PFSK-1 (cell line): ENCODE results near the gene PANX2.

Experiments used
- FOXP2 ChIP-seq: optimal IDR thresholded peaks from 2 replicates; pipeline ENCODE3; 2011; ENCODE audit warnings: borderline replicate concordance, control low read depth, inconsistent platforms; ENCODE audit not compliant: insufficient read depth; ENCODE audit errors: extremely low read length, extremely low read depth
- POLR2AphosphoS5 ChIP-seq: IDR thresholded peaks from 2 replicates; pipeline ENCODE4 v1.6.1; 2012; ENCODE audit warnings: low read depth, mild to moderate bottlenecking, control low read depth, low read length, moderate library complexity
- SIN3A ChIP-seq: IDR thresholded peaks from 2 replicates; pipeline ENCODE4 v1.6.1; 2012; ENCODE audit warnings: mild to moderate bottlenecking, low read length, moderate library complexity, borderline replicate concordance; ENCODE audit not compliant: insufficient read depth
- TAF1 ChIP-seq: IDR thresholded peaks from 2 replicates; pipeline ENCODE4 v1.6.1; 2012; ENCODE audit warnings: low read length, control low read depth, borderline replicate concordance; ENCODE audit not compliant: insufficient read depth
- TF ChIP-seq, protein P1 (sequence below), 2 experiments: IDR thresholded peaks; 2 replicates each; pipeline versions ENCODE4 v1.6.1 to v1.8.0; 2011 to 2012; ENCODE audit warnings: low read depth in 2 of 2, low read length in 2 of 2, control low read depth in 1 of 2, inconsistent platforms in 1 of 2, mild to moderate bottlenecking in 1 of 2, moderate library complexity in 1 of 2; ENCODE audit not compliant: insufficient read depth in 1 of 2

PANX2 gene

DNA sequence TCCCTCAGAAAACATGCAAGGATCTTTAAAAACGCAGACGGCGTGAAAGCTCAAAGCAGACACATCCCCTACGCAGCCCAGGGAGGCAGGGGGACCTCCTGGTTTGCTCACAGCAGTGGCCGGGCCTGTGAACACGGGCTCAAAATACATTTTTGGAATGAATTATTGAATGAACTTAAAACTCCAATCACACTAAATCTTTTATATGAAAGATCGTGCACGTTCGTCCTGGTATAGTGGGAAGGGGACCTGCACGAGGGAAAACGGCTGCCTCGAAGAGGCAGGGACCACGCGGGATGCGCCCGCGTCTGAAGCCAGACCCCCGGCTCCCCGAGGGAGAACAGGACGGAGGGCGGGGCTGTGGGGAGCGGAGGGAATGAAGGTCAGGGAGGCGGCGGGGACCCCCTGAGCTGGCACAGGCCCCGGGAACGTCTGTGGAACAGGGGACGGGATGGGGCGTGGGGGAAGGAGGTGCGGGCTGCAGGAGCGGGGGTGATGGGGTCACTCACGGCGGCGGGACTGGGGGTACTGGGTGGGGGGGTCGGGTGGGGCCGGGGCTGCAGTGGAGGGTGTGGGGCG lies 1.3 kb upstream of the PANX2 start:
- TF ChIP-seq, protein P1, sequence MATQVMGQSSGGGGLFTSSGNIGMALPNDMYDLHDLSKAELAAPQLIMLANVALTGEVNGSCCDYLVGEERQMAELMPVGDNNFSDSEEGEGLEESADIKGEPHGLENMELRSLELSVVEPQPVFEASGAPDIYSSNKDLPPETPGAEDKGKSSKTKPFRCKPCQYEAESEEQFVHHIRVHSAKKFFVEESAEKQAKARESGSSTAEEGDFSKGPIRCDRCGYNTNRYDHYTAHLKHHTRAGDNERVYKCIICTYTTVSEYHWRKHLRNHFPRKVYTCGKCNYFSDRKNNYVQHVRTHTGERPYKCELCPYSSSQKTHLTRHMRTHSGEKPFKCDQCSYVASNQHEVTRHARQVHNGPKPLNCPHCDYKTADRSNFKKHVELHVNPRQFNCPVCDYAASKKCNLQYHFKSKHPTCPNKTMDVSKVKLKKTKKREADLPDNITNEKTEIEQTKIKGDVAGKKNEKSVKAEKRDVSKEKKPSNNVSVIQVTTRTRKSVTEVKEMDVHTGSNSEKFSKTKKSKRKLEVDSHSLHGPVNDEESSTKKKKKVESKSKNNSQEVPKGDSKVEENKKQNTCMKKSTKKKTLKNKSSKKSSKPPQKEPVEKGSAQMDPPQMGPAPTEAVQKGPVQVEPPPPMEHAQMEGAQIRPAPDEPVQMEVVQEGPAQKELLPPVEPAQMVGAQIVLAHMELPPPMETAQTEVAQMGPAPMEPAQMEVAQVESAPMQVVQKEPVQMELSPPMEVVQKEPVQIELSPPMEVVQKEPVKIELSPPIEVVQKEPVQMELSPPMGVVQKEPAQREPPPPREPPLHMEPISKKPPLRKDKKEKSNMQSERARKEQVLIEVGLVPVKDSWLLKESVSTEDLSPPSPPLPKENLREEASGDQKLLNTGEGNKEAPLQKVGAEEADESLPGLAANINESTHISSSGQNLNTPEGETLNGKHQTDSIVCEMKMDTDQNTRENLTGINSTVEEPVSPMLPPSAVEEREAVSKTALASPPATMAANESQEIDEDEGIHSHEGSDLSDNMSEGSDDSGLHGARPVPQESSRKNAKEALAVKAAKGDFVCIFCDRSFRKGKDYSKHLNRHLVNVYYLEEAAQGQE (IDR thresholded peaks at IDR 0.05; ENCODE audit: insufficient read depth in 1 of 2, low read depth in 2 of 2, low read length in 2 of 2) = no peak
- no peak for TF ChIP-seq FOXP2
- no peak for TF ChIP-seq POLR2AphosphoS5
- TF ChIP-seq TAF1 = no peak
- no peak for TF ChIP-seq SIN3A

DNA sequence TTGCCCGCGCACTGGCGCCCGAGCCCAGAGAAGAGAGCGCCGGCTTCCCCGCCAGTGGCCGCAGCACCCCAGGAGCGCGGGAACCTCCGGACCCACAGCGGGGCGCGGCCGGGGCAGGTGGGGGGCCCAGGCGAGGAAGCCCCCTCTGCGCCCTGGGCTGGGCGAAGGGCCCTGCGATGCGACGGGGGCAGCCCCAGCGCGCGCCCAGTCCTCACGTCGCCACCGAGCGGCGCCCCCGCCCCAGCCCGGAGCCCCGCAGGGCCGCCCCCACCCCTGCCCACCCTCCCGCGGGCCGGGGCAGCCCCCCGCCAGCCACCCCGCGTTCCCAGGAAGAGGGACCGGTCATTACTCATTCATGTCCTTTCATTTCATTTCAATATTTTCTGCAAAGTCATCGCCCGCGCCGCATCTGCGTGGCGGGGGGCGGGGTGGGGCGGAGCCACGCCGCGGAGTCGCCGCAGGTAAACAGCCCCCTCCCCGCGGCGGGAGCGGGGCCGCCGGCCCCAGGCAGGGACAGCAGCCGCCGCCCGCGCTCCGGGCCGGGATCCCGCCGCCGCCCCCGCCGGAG lies 673 bp upstream of the PANX2 start:
- TF ChIP-seq FOXP2 (peak; percentile 54), TAF1 (no peak)

DNA sequence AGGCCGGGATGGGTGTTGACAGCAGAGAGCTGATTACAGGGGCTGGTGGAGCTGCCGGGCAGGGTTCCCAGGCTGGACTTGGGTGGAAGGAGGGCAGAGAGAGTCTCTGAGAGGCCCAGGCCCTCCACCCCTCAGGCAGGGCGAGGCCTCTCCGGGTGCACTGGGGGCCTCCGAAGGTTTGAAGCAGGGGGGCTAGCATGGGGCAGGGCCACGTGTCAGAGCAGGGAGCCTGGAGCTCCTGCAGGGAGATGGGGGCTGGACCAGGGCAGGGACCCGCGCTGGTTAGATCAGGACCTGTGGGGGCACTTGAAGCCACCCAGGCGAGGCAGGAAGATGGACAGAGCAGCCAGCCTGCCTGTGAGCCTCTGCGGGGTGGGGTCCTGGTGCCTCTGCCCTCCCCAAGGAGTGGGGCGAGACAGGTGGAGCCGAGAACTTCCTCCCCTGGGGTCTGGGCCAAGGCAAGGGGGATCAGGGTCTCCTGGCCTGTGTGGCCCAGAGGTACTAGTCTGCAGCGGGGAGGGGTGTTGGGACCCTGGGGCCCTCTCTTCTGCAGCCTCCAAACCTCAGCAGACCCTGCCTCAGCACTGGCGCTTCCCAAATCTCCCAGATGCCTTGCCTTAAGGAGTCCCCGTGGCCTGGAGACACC lies 911 bp downstream of the PANX2 start:
- TF ChIP-seq POLR2AphosphoS5 (no peak), FOXP2 (no peak)

DNA sequence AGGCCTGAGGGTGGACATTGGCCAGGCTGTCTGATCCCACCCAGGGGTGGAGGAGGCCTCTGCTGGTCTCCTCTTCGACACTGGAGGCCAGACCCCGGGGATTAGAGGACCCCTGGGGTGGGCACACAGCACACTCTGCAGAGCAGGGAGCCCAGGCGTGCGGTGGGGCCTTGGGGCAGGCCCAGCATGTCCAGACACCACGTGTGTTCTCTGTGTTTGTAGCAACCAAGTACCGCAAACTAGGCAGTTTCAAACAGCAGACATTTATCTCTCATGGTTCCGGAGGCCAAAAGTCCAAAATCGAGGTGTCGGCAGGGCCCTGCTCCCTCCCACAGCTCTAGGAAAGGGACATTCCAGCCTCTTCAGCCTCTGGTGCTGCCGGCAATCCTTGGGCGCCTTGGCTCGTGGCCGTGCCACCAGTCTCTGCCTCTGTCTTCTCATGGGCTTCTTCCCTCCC lies 1.5 kb downstream of the PANX2 start:
- TF ChIP-seq, protein P1 (IDR thresholded peaks at IDR 0.05; ENCODE audit: insufficient read depth in 1 of 2, low read depth in 2 of 2, low read length in 2 of 2) = no peak
- TF ChIP-seq POLR2AphosphoS5 (no peak), TAF1 (no peak), SIN3A (no peak), FOXP2 (no peak)

DNA sequence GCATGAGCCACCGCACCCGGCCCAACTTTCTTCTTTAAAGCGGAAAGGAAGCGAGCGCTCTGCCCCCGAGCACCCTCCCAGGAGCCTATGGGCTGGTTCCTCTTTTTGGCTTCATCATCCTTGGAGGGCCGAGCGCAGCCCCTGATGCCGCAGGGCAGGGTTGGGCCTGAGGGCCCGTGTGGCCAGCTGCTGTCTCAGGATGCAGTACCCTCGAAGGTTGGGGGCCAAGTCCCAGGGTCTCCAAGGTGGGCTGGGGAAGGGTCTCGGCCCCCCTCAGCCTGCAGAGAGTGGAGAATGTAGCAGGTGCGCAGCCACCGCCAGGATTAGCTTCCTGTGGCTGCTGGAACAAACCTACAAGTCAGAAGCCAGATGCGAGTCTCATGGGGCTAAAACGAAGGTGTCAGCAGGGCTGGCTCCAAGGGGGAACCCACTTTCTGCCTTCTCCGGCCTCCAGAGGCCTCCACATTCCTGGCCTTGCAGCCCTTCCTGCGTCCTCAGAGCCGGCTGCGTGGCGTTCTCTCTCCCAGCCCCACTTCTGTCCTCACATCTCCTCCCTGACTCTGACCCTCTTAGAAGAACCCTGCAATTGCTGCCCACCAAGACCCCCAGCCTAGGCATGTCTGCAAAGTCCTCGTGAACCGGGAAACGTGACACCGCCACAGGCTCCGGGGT lies 2.9 kb downstream of the PANX2 start:
- no peak for TF ChIP-seq TAF1
- TF ChIP-seq, protein P1 (IDR thresholded peaks at IDR 0.05; ENCODE audit: insufficient read depth in 1 of 2, low read depth in 2 of 2, low read length in 2 of 2) = no peak
- no peak for TF ChIP-seq SIN3A
- no peak for TF ChIP-seq POLR2AphosphoS5

DNA sequence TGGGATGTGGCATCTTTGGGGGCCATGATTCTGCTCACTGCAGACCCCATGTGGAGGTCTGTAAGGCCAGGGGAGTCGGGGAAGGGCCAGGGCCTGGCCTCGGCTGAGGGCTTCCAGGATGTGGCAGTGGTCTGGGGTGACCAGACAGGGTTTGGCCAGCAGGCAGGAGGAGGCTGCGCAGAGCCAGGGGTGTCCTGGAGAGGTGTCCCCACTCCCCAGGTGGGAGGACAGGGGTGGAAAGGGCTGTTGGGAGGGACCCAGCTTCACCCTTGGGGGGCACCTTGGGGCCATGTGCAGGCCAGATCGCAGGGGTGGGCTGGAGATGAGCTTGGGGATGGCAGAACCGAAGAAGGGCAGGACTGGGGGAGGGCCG lies 3.4 kb downstream of the PANX2 start:
- TF ChIP-seq, protein P1 (IDR thresholded peaks at IDR 0.05; ENCODE audit: insufficient read depth in 1 of 2, low read depth in 2 of 2, low read length in 2 of 2) = no peak
- TF ChIP-seq TAF1 (no peak), POLR2AphosphoS5 (no peak), SIN3A (no peak), FOXP2 (no peak)
